Testis (tissue), 3 donors: ENCODE results near the gene FSIP1. TPM values are rescaled to one million over a fixed set of nuclear protein-coding genes. Genes with fewer than 3 reads are reported as not detected.

ENCODE experiments used
- DNase-seq: peaks from one replicate; pipeline ENCODE4 v3.0.0-alpha.2; 2019
- H3K27ac ChIP-seq, 2 donors: fragments of 200-600 bp; sonication (generic); one replicate each; pipeline ENCODE4 v1.5.1; 2019
- H3K27me3 ChIP-seq: fragments of 200-600 bp; sonication (generic); one replicate; pipeline ENCODE4 v1.5.1; 2019
- H3K36me3 ChIP-seq: fragments of 200-600 bp; sonication (generic); one replicate; pipeline ENCODE4 v1.5.1; 2017; ENCODE audit warnings: low read depth; ENCODE audit errors: missing control alignments
- H3K4me1 ChIP-seq: fragments of 200-600 bp; sonication (generic); one replicate; pipeline ENCODE4 v1.5.1; 2019
- H3K4me3 ChIP-seq, 2 donors: fragments of 200-600 bp; sonication (generic); one replicate each; pipeline ENCODE4 v1.5.1; 2017 to 2019
- H3K9me3 ChIP-seq: fragments of 200-600 bp; sonication (generic); one replicate; pipeline ENCODE4 v1.5.1; 2017
- CTCF ChIP-seq, 3 experiments: fragments of 450-650 bp in 2 of 3; fragments of 200-600 bp in 1 of 3; sonication (generic) in 1 of 3; IDR thresholded peaks; one replicate each; pipeline ENCODE4 v1.5.1; 2016 to 2019; ENCODE audit warnings: antibody characterized with exemption in 3 of 3, mild to moderate bottlenecking in 2 of 3, moderate library complexity in 1 of 3
- POLR2A ChIP-seq: fragments of 450-650 bp; IDR thresholded peaks from one replicate; pipeline ENCODE4 v1.6.1; 2017; ENCODE audit warnings: antibody characterized with exemption, mild to moderate bottlenecking, moderate library complexity
- WGBS, 2 donors: methylation state at CpG; one replicate each; pipeline ENCODE4 v1.1.5; 2018; 5-methylcytosine and 5-hydroxymethylcytosine counted together
- intact Hi-C: fragments of 100-400 bp; cut with DNase I; formaldehyde crosslinking; loops from one replicate; pipeline ENCODE4 v1.15.1; 2023; ENCODE audit warnings: low total_unique reads
- polyA plus RNA-seq: library from polyadenylated mRNA; stranded (reverse); fragments of 350-450 nt; fragmentation: Illumina TruSeq; extraction: RNeasy Lipid Tissue Mini Kit (QIAGEN cat#74804); gene quantifications from one replicate; pipeline ENCODE4 v1.2.3, GENCODE V29; 2014; ENCODE audit warnings: low read depth, low replicate concordance; ENCODE audit not compliant: insufficient read depth
- total RNA-seq, 2 donors: library from RNA; depleted of rRNA; stranded (reverse); fragments of >200 nt; gene quantifications; one replicate each; pipeline ENCODE4 v1.2.3, GENCODE V29; 2016

Gene FSIP1
- total and polyA plus RNA-seq, 3 donors from 2014 or later, result 5.8 to 11.2 (median 8.2) TPM

- no peak overlapping the region for H3K4me3 ChIP-seq
- H3K27ac ChIP-seq, result no peak overlapping the region
- no peaks in the 10 kb centered on the region for H3K36me3 ChIP-seq
- no peaks in the 10 kb centered on the region for H3K27me3 ChIP-seq
- no peaks in the 10 kb centered on the region for H3K9me3 ChIP-seq
- TF ChIP-seq POLR2A, result no peak
- no peak for TF ChIP-seq CTCF (IDR thresholded peaks at IDR 0.05)
- 47 to 63% methylated on average over 2 of the region's 2 CpGs for WGBS, 2 donors
- intact Hi-C loops, result no loop called here
- H3K4me1 ChIP-seq, result no peaks in the 10 kb centered on the region
- no peak for DNase-seq
Measured at GRCh38 chr15:39743611-39744010, 39.0 kb downstream of the FSIP1 start.

- H3K4me1 ChIP-seq, result no peaks in the 10 kb centered on the region
- H3K27ac ChIP-seq, result no peak overlapping the region
- TF ChIP-seq POLR2A, result no peak
- no peak for TF ChIP-seq CTCF (IDR thresholded peaks at IDR 0.05)
- no peaks in the 10 kb centered on the region for H3K27me3 ChIP-seq
- no peak overlapping the region for H3K4me3 ChIP-seq
- DNase-seq, result no peak
- intact Hi-C loops, result no loop called here
- H3K9me3 ChIP-seq, result no peaks in the 10 kb centered on the region
- H3K36me3 ChIP-seq, result no peaks in the 10 kb centered on the region
Measured at GRCh38 chr15:39741258-39741657, 41.4 kb downstream of the FSIP1 start.

- 65 to 68% methylated on average over 3 of the region's 3 CpGs for WGBS, 2 donors
- intact Hi-C loops, result no loop called here
Measured at GRCh38 chr15:39738998-39739397, 43.6 kb downstream of the FSIP1 start.

GRCh38 chr15:39737196-39737550, 45.5 kb downstream of the FSIP1 start:
- H3K27ac ChIP-seq, result peak overlapping the region in 1 of 2 donors; percentile 62
- H3K27me3 ChIP-seq, result no peaks in the 10 kb centered on the region
- H3K4me3 ChIP-seq, result no peak overlapping the region
- DNase-seq, result no peak
- no peaks in the 10 kb centered on the region for H3K9me3 ChIP-seq
- intact Hi-C loops, result no loop called here
- no peaks in the 10 kb centered on the region for H3K36me3 ChIP-seq
- WGBS, 2 donors, result 39 to 58% methylated on average over 4 of the region's 4 CpGs
- TF ChIP-seq CTCF (IDR thresholded peaks at IDR 0.05) (no peak), POLR2A (no peak)
- no peaks in the 10 kb centered on the region for H3K4me1 ChIP-seq

More at GRCh38 chr15:39738998-39739397, 43.6 kb downstream of the FSIP1 start:
- no peaks in the 10 kb centered on the region for H3K36me3 ChIP-seq
- H3K27me3 ChIP-seq, result no peaks in the 10 kb centered on the region
- no peak overlapping the region for H3K4me3 ChIP-seq
- no peaks in the 10 kb centered on the region for H3K4me1 ChIP-seq
- H3K27ac ChIP-seq, result no peak overlapping the region
- peak; percentile 49 for DNase-seq
- H3K9me3 ChIP-seq, result no peaks in the 10 kb centered on the region
- TF ChIP-seq POLR2A (no peak), CTCF (IDR thresholded peaks at IDR 0.05) (no peak)

- H3K27ac ChIP-seq, result peak overlapping the region in 1 of 2 donors; percentile 62
- TF ChIP-seq CTCF (IDR thresholded peaks at IDR 0.05) (no peak), POLR2A (no peak)
- no peaks in the 10 kb centered on the region for H3K9me3 ChIP-seq
- no peaks in the 10 kb centered on the region for H3K4me1 ChIP-seq
- no peak overlapping the region for H3K4me3 ChIP-seq
- WGBS, 2 donors, result 40 to 48% methylated on average over 6 of the region's 6 CpGs
- H3K27me3 ChIP-seq, result no peaks in the 10 kb centered on the region
- intact Hi-C loops, result no loop called here
- peak; percentile 19 for DNase-seq
- no peaks in the 10 kb centered on the region for H3K36me3 ChIP-seq
Measured at GRCh38 chr15:39736412-39737195, 46.0 kb downstream of the FSIP1 start.
